NOMO-1 treated with dmso at 0.1 percent for 144 hours (cell line): Measurements from ENCODE around the gene TP53TG3B.
"Not testable (repeated sequence)": the region's sequence is repeated elsewhere in the genome, so short reads cannot be mapped to it uniquely, and the experiment has no call there.

Source experiments
- DNase-seq: peaks from one replicate; lab custom pipeline; 2025; ENCODE audit not compliant: unreplicated experiment; lab: John Stamatoyannopoulos, UW

The TP53TG3B gene, protein sequence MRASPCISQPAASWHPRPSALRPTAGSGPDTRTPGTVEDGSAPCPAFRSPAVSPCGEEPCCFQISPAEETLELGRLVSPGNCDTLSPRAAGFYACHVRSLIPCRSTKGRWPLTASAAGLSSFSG

DNA sequence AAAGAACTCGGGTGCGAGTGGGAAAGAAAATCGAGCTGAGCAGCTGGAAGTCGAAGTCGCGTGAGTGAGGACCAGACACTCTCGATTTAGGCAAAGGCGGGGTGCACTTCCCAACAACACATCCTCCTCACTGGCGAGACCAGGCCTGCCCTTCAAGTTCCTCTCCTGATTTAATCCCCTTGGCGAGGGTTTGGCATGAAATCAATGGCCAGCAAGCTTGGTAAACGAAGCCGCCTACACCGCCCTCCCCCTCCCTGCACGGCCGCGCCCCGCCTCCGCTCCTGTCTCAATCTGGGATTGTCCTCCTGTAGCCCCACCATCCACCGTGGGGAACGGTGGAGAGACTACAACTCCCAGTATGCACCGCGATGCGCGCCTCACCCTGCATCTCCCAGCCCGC is at the start of gene TP53TG3B:
Gene TP53TG3B (plus strand): TSS at position 301 of the 400 bp plus-strand sequence. CDS start 68 bp downstream, at position 369.
- DNase-seq = not testable (repeated sequence)

DNA sequence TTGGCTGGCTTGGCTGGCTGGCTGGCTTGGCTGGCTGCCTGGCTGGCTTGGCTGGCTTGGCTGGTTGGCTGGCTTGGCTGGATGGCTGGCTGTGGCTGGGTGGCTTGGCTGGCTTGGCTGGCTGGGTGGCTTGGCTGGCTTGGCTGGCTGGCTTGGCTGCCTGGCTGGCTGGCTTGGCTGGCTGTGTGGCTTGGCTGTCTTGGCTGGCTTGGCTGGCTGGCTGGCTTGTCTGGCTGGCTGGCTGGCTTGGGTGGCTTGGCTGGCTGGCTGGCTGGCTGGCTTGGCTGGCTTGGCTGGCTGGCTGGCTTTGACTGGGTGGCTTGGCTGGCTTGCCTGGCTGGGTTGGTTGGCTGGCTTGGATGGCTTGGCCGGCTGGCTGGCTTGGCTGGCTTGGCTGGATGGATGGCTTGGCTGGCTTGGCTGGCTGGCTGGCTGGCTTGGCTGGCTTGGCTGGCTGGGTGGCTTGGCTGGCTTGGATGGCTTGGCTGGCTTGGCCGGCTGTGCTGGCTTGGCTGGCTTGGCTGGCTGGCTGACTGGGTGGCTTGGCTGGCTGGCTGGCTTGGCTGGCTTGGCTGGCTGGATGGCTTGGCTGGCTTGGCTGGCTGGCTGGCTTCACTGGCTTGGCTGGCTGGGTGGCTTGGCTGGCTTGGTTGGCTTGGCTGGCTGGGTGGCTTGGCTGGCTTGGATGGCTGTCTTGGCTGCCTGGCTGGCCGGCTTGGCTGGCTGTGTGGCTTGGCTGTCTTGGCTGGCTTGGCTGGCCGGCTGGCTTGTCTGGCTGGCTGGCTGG is 24.2 kb upstream of the TP53TG3B start:
- DNase-seq = not testable (repeated sequence)

DNA sequence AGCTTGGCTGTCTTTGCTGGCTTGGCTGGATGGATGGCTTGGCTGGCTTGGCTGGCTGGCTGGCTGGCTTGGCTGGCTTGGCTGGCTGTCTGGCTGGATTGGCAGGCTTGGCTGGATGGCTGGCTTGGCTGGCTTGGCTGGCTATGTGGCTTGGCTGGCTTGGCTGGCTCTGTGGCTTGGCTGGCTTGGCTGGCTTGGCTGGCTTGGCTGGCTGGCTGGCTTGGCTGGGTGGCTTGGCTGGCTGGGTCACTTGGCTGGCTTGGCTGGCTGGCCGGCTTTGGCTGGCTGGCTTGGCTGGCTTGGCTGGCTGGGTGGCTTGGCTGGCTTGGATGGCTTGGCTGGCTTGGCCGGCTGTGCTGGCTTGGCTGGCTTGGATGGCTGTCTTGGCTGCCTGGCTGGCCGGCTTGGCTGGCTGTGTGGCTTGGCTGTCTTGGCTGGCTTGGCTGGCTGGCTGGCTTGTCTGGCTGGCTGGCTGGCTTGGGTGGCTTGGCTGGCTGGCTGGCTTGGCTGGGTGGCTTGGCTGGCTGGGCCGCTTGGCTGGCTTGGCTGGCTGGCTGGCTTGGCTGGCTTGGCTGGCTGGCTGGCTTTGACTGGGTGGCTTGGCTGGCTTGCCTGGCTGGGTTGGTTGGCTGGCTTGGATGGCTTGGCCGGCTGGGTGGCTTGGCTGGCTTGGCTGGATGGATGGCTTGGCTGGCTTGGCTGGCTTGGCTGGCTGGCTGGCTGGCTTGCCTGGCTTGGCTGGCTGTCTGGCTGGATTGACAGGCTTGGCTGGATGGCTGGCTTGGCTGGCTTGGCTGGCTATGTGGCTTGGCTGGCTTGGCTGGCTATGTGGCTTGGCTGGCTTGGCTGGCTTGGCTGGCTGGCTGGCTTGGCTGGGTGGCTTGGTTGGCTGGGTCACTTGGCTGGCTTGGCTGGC is 22.8 kb upstream of the TP53TG3B start:
- DNase-seq = not testable (repeated sequence)

DNA sequence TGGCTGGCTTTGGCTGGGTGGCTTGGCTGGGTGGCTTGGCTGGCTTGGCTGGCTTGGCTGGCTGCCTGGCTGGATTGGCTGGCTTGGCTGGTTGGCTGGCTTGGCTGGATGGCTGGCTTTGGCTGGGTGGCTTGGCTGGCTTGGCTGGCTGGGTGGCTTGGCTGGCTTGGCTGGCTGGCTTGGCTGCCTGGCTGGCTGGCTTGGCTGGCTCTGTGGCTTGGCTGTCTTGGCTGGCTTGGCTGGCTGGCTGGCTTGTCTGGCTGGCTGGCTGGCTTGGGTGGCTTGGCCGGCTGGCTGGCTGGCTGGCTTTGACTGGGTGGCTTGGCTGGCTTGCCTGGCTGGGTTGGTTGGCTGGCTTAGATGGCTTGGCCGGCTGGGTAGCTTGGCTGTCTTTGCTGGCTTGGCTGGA is 22.1 kb upstream of the TP53TG3B start:
- DNase-seq = not testable (repeated sequence)

DNA sequence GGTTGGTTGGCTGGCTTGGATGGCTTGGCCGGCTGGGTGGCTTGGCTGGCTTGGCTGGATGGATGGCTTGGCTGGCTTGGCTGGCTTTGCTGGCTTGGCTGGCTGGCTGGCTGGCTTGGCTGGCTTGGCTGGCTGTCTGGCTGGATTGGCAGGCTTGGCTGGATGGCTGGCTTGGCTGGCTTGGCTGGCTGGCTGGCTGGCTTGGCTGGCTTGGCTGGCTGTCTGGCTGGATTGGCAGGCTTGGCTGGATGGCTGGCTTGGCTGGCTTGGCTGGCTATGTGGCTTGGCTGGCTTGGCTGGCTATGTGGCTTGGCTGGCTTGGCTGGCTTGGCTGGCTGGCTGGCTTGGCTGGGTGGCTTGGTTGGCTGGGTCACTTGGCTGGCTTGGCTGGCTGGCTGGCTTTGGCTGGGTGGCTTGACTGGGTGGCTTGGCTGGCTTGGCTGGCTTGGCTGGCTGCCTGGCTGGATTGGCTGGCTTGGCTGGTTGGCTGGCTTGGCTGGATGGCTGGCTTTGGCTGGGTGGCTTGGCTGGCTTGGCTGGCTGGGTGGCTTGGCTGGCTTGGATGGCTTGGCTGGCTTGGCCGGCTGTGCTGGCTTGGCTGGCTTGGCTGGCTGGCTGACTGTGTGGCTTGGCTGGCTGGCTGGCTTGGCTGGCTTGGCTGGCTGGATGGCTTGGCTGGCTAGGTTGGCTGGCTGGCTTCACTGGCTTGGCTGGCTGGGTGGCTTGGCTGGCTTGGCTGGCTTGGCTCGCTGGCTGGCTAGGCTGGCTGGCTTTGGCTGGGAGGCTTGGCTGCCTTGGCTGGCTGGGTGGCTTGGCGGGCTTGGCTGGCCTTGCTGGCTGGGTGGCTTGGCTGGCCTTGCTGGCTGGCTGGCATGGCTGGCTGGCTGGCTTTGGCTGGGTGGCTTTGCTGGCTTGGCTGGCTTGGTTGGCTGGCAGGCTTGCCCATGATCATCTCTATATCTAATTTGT is 21.3 kb upstream of the TP53TG3B start:
- DNase-seq = not testable (repeated sequence)
